OCI-LY1 (cell line): Measurements from ENCODE around the gene CTF1.

ENCODE experiments used
- CTCF ChIP-seq: fragments of 200-600 bp; sonication (generic), shearing (Covaris generic); IDR thresholded peaks from 2 replicates; pipeline ENCODE4 v1.5.1; 2017; ENCODE audit warnings: mild to moderate bottlenecking, antibody characterized with exemption, low read length, moderate library complexity, mixed read lengths
- EZH2 ChIP-seq: fragments of 200-600 bp; sonication (generic), shearing (Covaris generic); IDR thresholded peaks from 2 replicates; pipeline ENCODE4 v1.8.0; 2017; ENCODE audit warnings: borderline replicate concordance, mixed run types, mild to moderate bottlenecking, antibody characterized with exemption, low read length, moderate library complexity, mixed read lengths

DNA sequence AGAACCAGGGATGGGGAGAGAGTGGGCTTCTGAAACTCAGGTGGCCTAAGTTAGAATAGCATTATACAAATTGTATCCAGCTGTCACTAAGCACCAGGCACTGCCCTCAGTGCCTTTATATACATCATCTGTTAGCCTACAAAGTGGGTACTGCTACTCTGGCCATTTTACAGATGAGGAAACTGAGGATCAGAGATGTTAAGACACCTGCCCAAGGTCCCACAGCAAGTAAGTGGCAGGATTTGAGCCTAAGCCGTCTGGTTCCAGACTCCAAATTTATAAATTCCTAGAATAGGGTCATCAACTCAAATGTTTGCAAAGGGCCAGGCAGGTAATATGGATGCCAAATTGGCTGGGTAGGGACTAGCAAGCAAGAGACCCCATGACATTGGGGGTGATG lies 54.8 kb downstream of the CTF1 start:
- TF ChIP-seq CTCF (no peak), EZH2 (no peak)
